Heart right ventricle (tissue), 16 donors: ENCODE results near the gene CSNK1A1. TPM values are rescaled to one million over a fixed set of nuclear protein-coding genes. Genes with fewer than 3 reads are reported as not detected.

Experiments
- ATAC-seq, 8 donors: fragments of 200-7000 bp; cut with Tn5 transposase; one replicate each; pipeline ENCODE4 v1.9.1; 2020; ENCODE audit warnings: mild to moderate bottlenecking in 8 of 8, moderate library complexity in 8 of 8, moderate number of reproducible peaks in 1 of 8
- DNase-seq, 2 donors: peaks; one replicate each; pipeline ENCODE4 v3.0.0-alpha.2; 2020
- H3K27ac ChIP-seq, 10 donors: fragments of 200-600 bp; sonication (generic) in 2 of 10; one replicate each; pipeline versions ENCODE4 v1.5.0 to v1.8.0; 2020 to 2022; ENCODE audit warnings: mild to moderate bottlenecking in 3 of 10
- H3K27me3 ChIP-seq, 7 donors: fragments of 200-600 bp; one replicate each; pipeline ENCODE4 v1.8.0; 2021 to 2022; ENCODE audit warnings: mild to moderate bottlenecking in 2 of 7
- H3K36me3 ChIP-seq, 9 donors: fragments of 200-600 bp; sonication (generic) in 1 of 9; one replicate each; pipeline versions ENCODE4 v1.5.0 to v1.8.0; 2020 to 2022; ENCODE audit warnings: mild to moderate bottlenecking in 2 of 9
- H3K4me1 ChIP-seq, 9 donors: fragments of 200-600 bp; sonication (generic) in 1 of 9; one replicate each; pipeline versions ENCODE4 v1.5.0 to v1.8.0; 2020 to 2022; ENCODE audit warnings: mild to moderate bottlenecking in 4 of 9
- H3K4me3 ChIP-seq, 10 donors: fragments of 200-600 bp; sonication (generic) in 2 of 10; one replicate each; pipeline versions ENCODE4 v1.5.0 to v1.8.0; 2020 to 2022; ENCODE audit warnings: mild to moderate bottlenecking in 7 of 10, moderate library complexity in 2 of 10
- H3K9me3 ChIP-seq, 11 donors: fragments of 200-600 bp in 10 of 11; sonication (generic) in 2 of 11; one replicate each; pipeline versions ENCODE4 v1.5.0 to v1.8.0; 2013 to 2022; ENCODE audit warnings: mild to moderate bottlenecking in 2 of 11, control low read depth in 1 of 11, moderate library complexity in 1 of 11
- WGBS, 2 donors: extraction: QIAGEN DNeasy Blood & Tissue Kit; methylation state at CpG; one replicate each; pipeline ENCODE4 v1.1.7; 2013; ENCODE audit warnings: inconsistent platforms in 1 of 2; 5-methylcytosine and 5-hydroxymethylcytosine counted together
- intact Hi-C, 10 donors: fragments of 100-400 bp; cut with DNase I; formaldehyde crosslinking; loops; one replicate each; pipeline versions ENCODE4 v1.11.1 to v1.14.2; 2022
- polyA plus RNA-seq, 2 donors: library from polyadenylated mRNA; stranded (reverse); fragments of 200-250 nt; gene quantifications; one replicate each; pipeline ENCODE4 v1.2.3, GENCODE V29; 2013
- total RNA-seq, 10 donors: library from RNA; stranded (reverse); fragmentation: NEBNext Ultra II Directional in 3 of 10; extraction: Animal tissue kit (Norgen Biotek cat#: 25700) in 3 of 10; gene quantifications; one replicate each; pipeline versions ENCODE4 v1.2.1 to v1.2.4, GENCODE V29; 2021 to 2023
- TF ChIP-seq, protein P1 (sequence below), 9 donors: fragments of 200-600 bp; sonication (generic) in 2 of 9; IDR thresholded peaks; one replicate each; pipeline versions ENCODE4 v1.5.0 to v1.8.0; 2021 to 2022; ENCODE audit warnings: antibody characterized with exemption in 9 of 9, mild to moderate bottlenecking in 5 of 9, moderate library complexity in 1 of 9
- donor health status: Arrhythmogenic right ventricular cardiomyopathy.
- donor health status: ischemic (EF 13 %, LVEDD 7.1; RV severe dilation, severe dysfunction).
- donor health status: healthy with polysubstance abuse.
- donor health status: DM: no; HTN: yes; CAD: no.
- donor health status: DM: no; HTN: no; CAD: no.
- donor health status: ischemic (EF 25% LVEDD 6.9; RV normal size, moderate dysfunction).
- donor health status: ischemic (EF 25% LVEDD 5.7; RV mildly dilated, moderate dysfunction).
- donor health status: healthy.
- donor health status: DM: yes; HTN: yes; CAD: no.
- donor health status: Ischemic cardiomyopathy.
- donor health status: ischemic (EF 35%, LVEDD 5.7; RV mildly dilated, moderate dysfunction).
- donor health status: nonischemic (EF 11% LVEDD 7.7; RV severe dilation, severe dysfunction).
- donor health status: DM: yes; HTN: yes; CAD: no.
- donor health status: PGD.
- donor health status: ischemic (EF 29% LVEDD 5.4; RV normal size, mild dysfunction).
- donor health status: nonischemic (EF 23%, LVEDD 6.1; RV moderate dilation, normal function).

Gene CSNK1A1
- total and polyA plus RNA-seq, 12 donors, result 47.9 to 363 (median 212) TPM

DNA sequence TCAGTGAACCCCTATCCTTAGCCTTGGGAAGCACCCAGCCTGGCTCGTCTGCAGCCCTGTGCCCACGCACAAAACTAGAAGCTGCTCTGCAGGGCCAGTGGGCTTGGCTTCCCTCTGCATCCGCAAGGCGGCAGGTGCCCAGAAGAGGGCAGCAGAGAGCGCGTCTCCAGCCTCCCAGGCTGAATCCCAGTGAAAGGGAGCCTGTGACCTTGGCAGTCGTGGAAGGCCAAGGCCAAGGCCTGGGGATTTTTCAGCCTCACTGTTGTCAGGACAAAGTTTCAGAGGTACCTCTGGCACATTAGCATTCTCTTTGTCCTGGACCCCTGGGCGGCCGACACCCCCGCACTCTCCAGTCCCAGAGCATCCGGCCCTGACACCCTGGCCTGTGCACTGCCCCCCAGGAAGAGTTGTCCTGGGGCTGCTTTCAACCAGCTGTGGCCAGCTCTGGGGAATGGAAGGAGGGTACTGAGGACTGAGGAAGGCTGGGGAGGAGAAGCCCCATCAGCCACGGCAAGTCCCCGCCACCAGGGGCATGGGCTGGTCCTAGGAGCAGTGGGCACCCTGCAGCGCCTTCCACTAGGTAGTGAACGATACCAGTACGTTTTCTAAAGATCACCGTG is 108.6 kb downstream of the CSNK1A1 start:
- H3K27ac ChIP-seq, result peak overlapping the region; percentile 60 to 90 (median 85)
- intact Hi-C loops, result loop anchor here (1.0 to 5.0 kb wide), 10 partner anchors 45 to 175 kb away; partner anchors contain the start of gene CSNK1A1 (in 4 of the 10)
- TF ChIP-seq, protein P1, sequence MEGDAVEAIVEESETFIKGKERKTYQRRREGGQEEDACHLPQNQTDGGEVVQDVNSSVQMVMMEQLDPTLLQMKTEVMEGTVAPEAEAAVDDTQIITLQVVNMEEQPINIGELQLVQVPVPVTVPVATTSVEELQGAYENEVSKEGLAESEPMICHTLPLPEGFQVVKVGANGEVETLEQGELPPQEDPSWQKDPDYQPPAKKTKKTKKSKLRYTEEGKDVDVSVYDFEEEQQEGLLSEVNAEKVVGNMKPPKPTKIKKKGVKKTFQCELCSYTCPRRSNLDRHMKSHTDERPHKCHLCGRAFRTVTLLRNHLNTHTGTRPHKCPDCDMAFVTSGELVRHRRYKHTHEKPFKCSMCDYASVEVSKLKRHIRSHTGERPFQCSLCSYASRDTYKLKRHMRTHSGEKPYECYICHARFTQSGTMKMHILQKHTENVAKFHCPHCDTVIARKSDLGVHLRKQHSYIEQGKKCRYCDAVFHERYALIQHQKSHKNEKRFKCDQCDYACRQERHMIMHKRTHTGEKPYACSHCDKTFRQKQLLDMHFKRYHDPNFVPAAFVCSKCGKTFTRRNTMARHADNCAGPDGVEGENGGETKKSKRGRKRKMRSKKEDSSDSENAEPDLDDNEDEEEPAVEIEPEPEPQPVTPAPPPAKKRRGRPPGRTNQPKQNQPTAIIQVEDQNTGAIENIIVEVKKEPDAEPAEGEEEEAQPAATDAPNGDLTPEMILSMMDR (IDR thresholded peaks at IDR 0.05), result peak; percentile 90 to 97 (median 94)
- WGBS, 2 donors, result 35 to 37% methylated on average over 17 of the region's 17 CpGs
- DNase-seq, result peak; percentile 83 to 90
- H3K27me3 ChIP-seq, result no peaks in the 10 kb centered on the region
- peak; percentile 81 to 91 (median 90) for ATAC-seq
- peaks cover 0 to 4% (median 0%) of the 10 kb centered on the region in 11 donors for H3K9me3 ChIP-seq
- peaks cover 6 to 61% (median 36%) of the 10 kb centered on the region in 9 donors for H3K4me1 ChIP-seq
- no peaks in the 10 kb centered on the region for H3K36me3 ChIP-seq
- no peak overlapping the region for H3K4me3 ChIP-seq

Other genes with a start within 250 kb of the CSNK1A1 start
- gene GRPEL2, start 205.9 kb downstream of the CSNK1A1 start, total RNA-seq, result 10 to 100 TPM in 6 of 10 donors, 1 to 10 TPM in 4; 8.1 to 13.4 (median 10.2) TPM
- 1 to 10 TPM; 4.8 to 9.5 TPM for gene GRPEL2, start 205.9 kb downstream of the CSNK1A1 start, polyA plus RNA-seq
- 1 to 10 TPM; 2.6 to 5.5 (median 4.0) TPM for gene PCYOX1L, start 193.4 kb downstream of the CSNK1A1 start, total RNA-seq
- gene PCYOX1L, start 193.4 kb downstream of the CSNK1A1 start, polyA plus RNA-seq, result 1 to 10 TPM; 4.5 to 6.2 TPM
- gene IL17B, start 172.1 kb downstream of the CSNK1A1 start, total RNA-seq, result under 1 TPM in 2 of 10 donors, not detected in 8; 0.44 to 0.83 TPM
- under 1 TPM in 1 of 2 donors, not detected in 1; 0.57 TPM for gene IL17B, start 172.1 kb downstream of the CSNK1A1 start, polyA plus RNA-seq
- gene ARHGEF37, start 30.1 kb upstream of the CSNK1A1 start, total RNA-seq, result 10 to 100 TPM; 13.1 to 31.8 (median 18.3) TPM
- 10 to 100 TPM in 1 of 2 donors, 1 to 10 TPM in 1; 4.5 to 10.1 TPM for gene ARHGEF37, start 30.1 kb upstream of the CSNK1A1 start, polyA plus RNA-seq
- gene PPARGC1B, start 178.9 kb upstream of the CSNK1A1 start, total RNA-seq, result 10 to 100 TPM; 21.5 to 36.6 (median 28.9) TPM
- 10 to 100 TPM in 1 of 2 donors, 1 to 10 TPM in 1; 1.6 to 15.4 TPM for gene PPARGC1B, start 178.9 kb upstream of the CSNK1A1 start, polyA plus RNA-seq